ENCODE data around the gene MCRS1. TPM values are rescaled to one million over a fixed set of nuclear protein-coding genes. Genes with fewer than 3 reads are reported as not detected.

The MCRS1 gene
- polyA plus RNA-seq, 3 donors: 64.8 to 79.4 (median 67.7) TPM

- no peak for DNase-seq (ENCODE audit: extremely low read depth in 1 of 11, low read depth in 9 of 11, low spot score in 4 of 11)
Measured at GRCh38 chr12:49562831-49563230, 5.1 kb downstream of the MCRS1 start.

DNA sequence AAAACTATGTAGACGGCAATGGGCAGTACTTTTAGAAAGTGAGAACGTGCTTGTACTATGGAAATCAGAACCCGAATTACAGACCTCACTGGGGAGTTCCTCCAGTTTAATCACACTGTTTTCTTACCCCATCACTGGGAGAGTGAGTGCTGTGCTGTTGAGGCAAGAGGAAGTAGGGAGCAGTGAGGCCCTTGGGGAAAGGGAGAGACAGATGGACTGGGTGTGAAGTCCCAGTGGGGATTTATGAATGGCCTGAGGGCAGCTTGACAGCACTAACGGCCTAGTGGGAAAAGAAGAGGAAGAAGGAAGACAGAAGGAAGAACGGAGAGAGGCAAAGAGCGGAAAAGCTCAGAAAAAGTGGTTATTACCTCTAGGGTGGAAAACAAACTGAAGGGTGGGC, 5.7 kb downstream of the MCRS1 start:
- DNase-seq (ENCODE audit: extremely low read depth in 1 of 11, low read depth in 9 of 11, low spot score in 4 of 11): no peak

- DNase-seq (ENCODE audit: extremely low read depth in 1 of 11, low read depth in 9 of 11, low spot score in 4 of 11): no peak
Measured at GRCh38 chr12:49560695-49561094, 7.2 kb downstream of the MCRS1 start.

DNA sequence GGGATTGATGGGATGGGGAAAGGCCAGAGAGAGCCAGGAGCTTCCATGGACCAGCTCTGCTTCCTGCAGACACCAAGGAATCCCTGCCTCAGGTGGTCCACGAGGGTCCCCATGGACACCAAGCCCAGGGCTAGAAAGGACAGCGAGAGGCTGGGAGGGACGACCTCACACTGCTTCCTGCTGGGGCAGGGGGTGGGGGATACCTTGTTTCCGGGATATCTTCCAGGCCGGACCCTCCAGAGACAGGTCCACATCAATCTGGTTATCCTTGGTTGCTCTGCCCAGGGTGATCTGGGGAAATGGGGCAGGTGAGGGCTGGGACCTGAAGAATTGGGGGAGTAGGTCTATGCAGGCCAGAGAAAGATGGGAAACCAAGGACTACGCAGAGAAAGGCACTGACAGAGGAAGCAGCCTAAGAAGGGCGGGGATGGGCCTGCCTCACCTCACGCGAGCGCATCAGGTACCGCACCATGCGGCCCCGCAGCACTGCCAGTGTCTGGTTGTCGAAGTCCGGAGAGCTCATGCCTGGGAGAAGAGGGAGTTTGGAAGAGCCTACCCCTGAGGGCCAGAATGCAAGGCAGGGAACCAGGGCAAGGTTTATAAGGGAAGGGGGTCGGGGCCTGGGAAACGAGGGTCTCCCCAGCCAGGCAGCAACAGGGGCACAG, 8.8 kb downstream of the MCRS1 start:
- DNase-seq (ENCODE audit: extremely low read depth in 1 of 11, low read depth in 9 of 11, low spot score in 4 of 11): no peak

DNA sequence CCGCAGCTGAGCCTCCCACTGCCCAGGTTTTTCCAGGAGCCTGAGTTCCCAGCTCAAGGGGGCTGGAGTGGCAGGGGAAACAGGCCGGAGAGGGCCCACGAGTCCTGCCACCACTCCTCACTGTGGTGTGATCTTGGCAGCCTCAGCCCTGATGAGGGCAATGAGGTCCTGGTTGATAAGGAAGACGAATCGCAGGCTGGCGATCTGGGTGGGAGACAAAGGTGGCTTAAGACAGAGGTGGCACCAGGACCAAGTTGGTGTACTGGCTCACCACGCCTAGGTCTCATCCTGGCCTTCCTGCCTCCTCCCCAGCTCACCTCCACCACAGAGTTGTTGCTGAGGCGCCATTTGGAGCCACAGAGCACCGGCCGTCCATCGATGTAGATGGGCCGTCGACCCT, 9.4 kb downstream of the MCRS1 start:
- no peak for DNase-seq (ENCODE audit: extremely low read depth in 1 of 11, low read depth in 9 of 11, low spot score in 4 of 11)

DNA sequence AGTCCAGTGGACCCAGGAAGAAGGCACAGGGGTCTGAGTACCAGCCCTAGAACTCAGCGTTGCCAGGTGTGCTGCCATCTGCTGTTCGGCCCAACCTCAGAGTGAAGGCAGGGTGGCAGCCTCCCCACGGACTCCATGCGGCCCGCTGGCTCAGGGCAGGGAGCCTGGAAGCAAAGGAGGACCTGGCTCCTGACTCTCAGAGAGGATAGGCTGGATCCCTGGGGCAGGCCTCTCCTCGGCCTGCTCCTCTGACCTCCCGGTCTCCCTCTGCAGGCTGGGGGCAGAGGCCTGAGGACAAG, 10.1 kb downstream of the MCRS1 start:
- DNase-seq (ENCODE audit: extremely low read depth in 1 of 11, low read depth in 9 of 11, low spot score in 4 of 11): no peak

DNA sequence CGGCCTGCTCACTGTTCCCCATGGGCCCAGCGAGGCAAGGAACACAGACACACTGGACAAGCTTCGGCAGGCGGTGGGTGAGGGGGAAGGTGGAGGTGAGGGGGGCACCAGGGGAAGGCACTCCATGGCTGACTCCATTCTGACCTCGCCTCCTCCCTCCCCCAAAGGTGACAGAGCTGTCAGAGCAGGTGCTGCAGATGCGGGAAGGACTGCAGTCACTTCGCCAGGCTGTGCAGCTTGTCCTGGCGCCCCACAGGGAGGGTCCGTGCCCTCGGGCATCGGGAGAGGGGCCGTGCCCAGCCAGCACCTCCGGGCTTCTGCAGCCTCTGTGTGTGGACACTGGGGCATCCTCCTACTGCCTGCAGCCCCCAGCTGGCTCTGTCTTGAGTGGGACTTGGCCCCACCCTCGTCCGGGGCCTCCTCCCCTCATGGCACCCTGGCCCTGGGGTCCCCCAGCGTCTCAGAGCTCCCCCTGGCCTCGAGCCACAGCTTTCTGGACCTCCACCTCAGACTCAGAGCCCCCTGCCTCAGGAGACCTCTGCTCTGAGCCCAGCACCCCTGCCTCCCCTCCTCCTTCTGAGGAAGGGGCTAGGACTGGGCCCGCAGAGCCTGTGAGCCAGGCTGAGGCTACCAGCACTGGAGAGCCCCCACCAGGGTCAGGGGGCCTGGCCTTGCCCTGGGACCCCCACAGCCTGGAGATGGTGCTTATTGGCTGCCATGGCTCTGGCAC, 10.6 kb downstream of the MCRS1 start:
- DNase-seq (ENCODE audit: extremely low read depth in 1 of 11, low read depth in 9 of 11, low spot score in 4 of 11): no peak

GRCh38 chr12:49556391-49557186, 11.4 kb downstream of the MCRS1 start:
- DNase-seq (ENCODE audit: extremely low read depth in 1 of 11, low read depth in 9 of 11, low spot score in 4 of 11): no peak

DNA sequence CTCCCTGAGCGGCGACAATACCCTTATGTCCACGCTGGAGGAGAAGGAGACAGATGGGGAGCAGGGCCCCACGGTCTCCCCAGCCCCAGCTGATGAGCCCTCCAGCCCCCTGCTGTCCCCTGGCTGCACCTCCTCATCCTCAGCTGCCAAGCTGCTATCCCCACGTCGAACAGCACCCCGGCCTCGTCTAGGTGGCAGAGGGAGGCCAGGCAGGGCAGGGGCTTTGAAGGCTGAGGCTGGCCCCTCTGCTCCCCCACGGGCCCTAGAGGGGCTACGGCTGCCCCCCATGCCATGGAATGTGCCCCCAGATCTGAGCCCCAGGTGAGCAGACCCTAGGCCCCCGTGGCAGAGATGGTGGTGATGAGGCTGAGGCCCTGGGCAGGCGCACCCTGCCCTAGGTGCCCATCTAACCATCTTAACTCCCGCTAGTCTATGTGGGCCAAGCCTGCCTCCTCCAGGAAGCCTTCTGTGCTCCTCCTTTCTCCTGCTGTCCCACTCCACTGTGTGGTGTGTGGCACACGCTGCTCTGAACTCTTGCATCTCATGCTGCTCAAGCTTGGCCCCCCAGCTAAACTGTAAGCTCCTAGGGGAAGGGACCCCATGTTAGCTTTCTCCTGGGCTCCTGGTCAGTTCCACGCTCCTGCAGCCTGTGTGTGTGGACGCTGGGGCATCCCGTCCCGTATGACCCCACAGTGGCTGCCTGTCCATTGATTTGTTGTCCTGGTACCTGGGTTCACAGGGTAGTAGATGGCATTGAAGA, 12.1 kb downstream of the MCRS1 start:
- DNase-seq (ENCODE audit: extremely low read depth in 1 of 11, low read depth in 9 of 11, low spot score in 4 of 11): no peak

DNA sequence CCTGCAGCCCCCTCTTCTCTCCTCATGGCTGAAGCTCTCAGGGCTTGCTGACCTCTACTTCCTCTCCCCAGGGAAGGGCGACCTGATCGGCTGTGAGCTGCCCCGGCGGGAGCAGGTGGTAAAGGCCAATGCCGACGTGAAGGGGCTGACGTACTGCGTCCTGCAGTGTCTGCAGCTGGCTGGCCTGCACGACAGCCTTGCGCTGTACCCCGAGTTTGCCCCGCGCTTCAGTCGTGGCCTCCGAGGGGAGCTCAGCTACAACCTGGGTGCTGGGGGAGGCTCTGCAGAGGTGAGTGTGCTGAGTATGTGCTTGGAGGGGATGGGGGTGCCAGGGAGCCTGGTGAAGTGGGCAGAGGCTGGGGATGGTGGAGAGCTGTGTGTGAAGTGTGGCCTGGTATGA, 13.7 kb downstream of the MCRS1 start:
- DNase-seq (ENCODE audit: extremely low read depth in 1 of 11, low read depth in 9 of 11, low spot score in 4 of 11): no peak

GRCh38 chr12:49553512-49554088, 14.3 kb downstream of the MCRS1 start:
- no peak for DNase-seq (ENCODE audit: extremely low read depth in 1 of 11, low read depth in 9 of 11, low spot score in 4 of 11)

GRCh38 chr12:49552899-49553298, 15.0 kb downstream of the MCRS1 start:
- no peak for DNase-seq (ENCODE audit: extremely low read depth in 1 of 11, low read depth in 9 of 11, low spot score in 4 of 11)

DNA sequence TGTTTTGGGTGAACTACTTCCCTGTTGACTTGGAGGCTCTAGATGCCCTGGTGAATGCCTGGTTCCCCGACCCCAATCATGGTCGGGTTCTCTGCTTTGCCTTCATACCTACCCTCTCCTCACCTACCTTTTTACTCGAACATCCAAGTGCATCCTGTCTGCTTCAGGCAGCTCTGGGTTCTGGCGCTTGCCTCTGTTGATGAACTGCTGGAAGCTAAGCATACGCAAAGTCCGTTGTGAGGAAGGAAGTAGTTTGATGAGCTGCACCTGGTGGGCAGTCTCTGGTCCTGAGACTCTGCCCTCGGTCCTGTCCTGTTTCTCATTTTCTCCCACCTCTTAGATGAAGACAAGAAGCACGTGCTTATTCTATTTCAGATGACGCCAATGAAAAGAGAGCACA, 15.5 kb downstream of the MCRS1 start:
- DNase-seq (ENCODE audit: extremely low read depth in 1 of 11, low read depth in 9 of 11, low spot score in 4 of 11): no peak

- DNase-seq (ENCODE audit: extremely low read depth in 1 of 11, low read depth in 9 of 11, low spot score in 4 of 11): no peak
Measured at GRCh38 chr12:49552014-49552413, 15.9 kb downstream of the MCRS1 start.

GRCh38 chr12:49550693-49551252, 17.2 kb downstream of the MCRS1 start:
- DNase-seq (ENCODE audit: extremely low read depth in 1 of 11, low read depth in 9 of 11, low spot score in 4 of 11): no peak

- DNase-seq (ENCODE audit: extremely low read depth in 1 of 11, low read depth in 9 of 11, low spot score in 4 of 11): no peak
Measured at GRCh38 chr12:49549735-49550692, 17.9 kb downstream of the MCRS1 start.

DNA sequence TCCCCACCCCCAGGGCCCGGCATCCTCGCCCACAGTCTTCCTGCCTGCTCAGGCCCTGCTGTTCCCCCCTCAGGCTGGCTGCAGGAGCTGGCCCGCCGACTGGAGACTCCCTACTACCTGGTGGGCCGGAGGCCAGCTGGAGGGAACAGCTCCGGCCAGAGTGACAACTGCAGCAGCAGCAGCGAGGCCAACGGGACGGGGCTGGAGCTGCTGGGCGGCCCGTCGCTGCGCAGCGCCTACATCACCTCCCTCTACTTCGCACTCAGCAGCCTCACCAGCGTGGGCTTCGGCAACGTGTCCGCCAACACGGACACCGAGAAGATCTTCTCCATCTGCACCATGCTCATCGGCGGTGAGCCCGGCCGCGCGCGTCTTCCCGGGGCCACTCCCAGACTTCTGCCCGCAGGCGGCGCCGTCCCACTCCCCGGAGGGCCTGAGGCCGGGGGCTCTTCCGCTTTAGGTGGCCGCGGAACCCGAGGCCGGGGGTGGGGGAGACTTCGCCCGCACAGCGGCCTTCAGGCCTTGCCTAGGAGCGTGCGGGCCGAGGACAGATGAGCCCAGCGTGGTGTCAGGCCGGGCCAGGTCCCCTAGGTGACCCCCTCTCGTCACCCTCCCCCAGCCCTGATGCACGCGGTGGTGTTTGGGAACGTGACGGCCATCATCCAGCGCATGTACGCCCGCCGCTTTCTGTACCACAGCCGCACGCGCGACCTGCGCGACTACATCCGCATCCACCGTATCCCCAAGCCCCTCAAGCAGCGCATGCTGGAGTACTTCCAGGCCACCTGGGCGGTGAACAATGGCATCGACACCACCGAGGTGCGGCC, 18.9 kb downstream of the MCRS1 start:
- peak in 1 of 11 donors; percentile 63 for DNase-seq (ENCODE audit: extremely low read depth in 1 of 11, low read depth in 9 of 11, low spot score in 4 of 11)

Measured in renal cortex interstitium (tissue), 11 donors.